Inflammatory macrophage treated with lipopolysaccharide for 1 hour (primary cell): ENCODE measurements around the gene NAPEPLD.
"Not testable (repeated sequence)": the region's sequence is repeated elsewhere in the genome, so short reads cannot be mapped to it uniquely, and the experiment has no call there.

ENCODE experiments used
- DNase-seq, 2 donors: peaks; one replicate each; pipeline ENCODE4 v3.0.0-alpha.2; 2020 to 2022

The NAPEPLD gene

DNA sequence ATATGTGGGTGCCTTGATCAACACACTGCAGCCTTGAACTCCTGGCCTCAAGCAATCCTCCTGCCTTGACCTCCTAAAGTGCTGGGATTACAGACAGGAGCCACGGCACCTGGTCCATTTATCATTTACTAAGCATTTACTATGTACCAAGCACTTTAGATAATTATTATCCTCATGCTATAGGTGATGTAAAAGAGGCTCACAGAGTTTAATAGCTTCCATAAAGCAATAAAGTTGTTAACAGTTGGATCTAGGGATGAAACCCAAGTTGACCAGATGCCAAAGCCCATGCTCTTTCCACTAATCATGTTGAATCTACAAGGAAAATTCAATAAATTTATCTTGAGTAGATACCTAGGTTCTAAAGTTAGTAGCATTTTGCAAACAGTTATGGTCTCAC, 5.0 kb downstream of the NAPEPLD start:
- DNase-seq = no peak

- no peak for DNase-seq
These were observed 6.4 kb downstream of the NAPEPLD start for GRCh38 chr7:103142494-103142893.

GRCh38 chr7:103141753-103142404, 7.0 kb downstream of the NAPEPLD start:
- no peak for DNase-seq

GRCh38 chr7:103140685-103141084, 8.2 kb downstream of the NAPEPLD start:
- DNase-seq = no peak

DNA sequence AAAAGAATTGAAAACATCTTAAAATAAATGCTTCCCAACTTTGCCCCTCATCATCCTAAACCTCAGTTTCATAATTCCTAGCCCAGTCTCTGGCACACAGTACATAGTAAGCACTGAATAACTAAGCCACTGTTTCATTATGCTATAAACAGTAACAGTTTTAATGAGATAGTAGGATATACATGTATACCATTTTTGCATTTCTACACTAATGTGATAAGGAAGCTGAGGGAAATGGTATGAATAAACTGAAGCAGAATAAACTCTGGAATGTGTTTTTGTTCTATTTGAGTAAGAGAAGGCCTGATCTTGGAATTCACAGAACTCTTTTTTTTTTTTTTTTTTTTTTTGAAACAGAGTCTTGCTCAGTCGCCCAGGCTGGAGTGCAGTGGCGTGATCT, 8.8 kb downstream of the NAPEPLD start:
- no peak for DNase-seq

- DNase-seq = no peak
These were observed 13.9 kb downstream of the NAPEPLD start for GRCh38 chr7:103134836-103135554.

- DNase-seq = no peak
These were observed 15.8 kb downstream of the NAPEPLD start for GRCh38 chr7:103132995-103133688.

DNA sequence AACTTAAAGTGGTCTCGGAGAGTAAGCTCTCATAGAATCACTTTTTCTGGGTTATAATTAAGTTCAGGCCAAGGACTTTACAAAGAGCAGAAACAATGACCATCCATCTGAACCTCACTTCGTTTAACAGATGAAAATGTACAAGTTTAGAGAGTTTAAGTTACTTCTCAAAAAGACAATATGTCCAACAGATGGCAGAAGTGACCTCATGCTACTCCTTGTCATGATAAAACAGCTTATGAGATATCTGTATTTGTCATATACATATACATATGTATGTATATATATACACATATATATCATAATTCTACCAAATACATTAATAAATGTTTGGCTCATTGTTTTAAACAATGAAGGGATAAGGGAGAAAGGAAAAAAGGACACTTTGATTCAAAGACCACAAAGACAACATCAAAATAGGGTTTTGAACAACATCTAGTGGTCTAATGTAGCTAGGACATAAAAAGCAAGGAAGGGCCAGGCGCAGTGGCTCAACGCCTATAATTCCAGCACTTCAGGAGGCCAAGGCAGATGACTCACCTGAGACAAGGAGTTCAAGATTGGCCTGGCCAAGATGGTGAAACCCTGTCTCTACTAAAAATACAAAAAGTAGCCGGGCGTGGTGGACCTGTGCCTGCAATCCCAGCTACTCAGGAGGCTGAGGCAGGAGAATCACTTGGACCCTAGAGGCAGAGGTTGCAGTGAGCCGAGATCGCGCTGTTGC, 17.8 kb downstream of the NAPEPLD start:
- no peak for DNase-seq

GRCh38 chr7:103129702-103130549, 19.0 kb downstream of the NAPEPLD start:
- DNase-seq = no peak

GRCh38 chr7:103127006-103127405, 21.9 kb downstream of the NAPEPLD start:
- DNase-seq = no peak

- no peak for DNase-seq
These were observed 24.4 kb downstream of the NAPEPLD start for GRCh38 chr7:103124429-103124979.

GRCh38 chr7:103123529-103123928, 25.4 kb downstream of the NAPEPLD start:
- peak in 1 of 2 donors; percentile 3 for DNase-seq

DNA sequence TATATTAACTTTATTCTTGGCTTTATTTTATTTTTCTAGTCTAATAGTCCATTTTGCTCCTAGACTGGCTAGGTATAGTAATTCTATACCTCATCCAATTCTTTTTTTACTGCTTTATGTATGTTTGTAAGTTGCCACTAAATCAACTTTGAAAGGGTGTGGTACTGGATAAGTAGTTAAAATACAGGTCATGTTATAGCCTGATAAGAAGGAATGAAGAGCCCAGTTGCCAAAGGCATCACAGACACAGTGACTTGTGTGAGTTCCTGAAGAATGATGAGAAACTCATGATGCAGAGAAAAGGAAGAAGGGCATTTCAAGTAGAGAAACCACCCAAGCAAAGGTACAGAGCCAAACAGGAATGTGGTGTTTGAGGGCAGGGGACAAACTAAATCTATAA, 27.3 kb downstream of the NAPEPLD start:
- no peak for DNase-seq

DNA sequence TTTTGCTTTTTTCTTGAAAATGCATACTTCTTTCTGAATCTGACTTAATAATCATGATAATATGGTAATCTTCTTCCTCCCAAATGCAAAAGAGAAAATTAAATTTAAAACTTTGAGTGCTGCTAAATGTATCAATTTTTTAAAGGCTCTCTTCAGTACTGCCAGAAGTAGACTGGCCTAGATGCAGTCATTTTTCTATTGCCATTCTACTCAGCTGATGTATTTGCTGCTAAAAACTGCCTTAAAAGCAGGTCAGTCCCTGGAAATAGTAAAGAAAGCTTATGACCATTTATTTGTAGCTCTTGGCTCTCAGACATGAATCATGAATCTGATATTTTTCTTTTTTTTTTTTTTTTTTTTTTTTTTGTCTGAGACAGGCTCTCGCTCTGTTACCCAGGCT, 28.5 kb downstream of the NAPEPLD start:
- DNase-seq = no peak

DNA sequence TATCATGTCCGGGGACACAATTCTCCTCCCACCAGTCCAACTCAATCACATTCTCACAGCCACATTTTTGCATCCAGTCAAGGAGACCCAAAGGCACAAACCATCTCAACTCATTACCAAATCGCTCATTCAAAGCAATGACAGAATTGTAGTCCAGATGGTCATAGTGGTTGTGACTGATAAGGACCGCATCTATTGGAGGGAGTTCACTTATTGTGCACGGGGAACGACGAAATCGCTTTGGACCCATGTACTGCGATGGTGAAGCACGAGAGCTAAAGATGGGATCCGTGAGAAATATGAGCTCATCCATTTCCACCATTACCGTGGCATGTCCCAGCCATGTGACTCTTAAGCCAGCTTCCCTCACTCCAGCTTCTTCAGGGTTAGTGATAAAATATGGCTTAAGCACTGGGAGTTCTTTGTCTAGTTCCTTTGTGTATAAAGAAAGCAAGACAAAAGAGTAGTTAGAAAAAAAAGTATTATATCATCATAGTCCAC, 29.1 kb downstream of the NAPEPLD start:
- DNase-seq = no peak

- DNase-seq = no peak
These were observed 31.4 kb downstream of the NAPEPLD start for GRCh38 chr7:103117465-103117864.

GRCh38 chr7:103116991-103117390, 31.9 kb downstream of the NAPEPLD start:
- DNase-seq = no peak

GRCh38 chr7:103116511-103116910, 32.4 kb downstream of the NAPEPLD start:
- DNase-seq = no peak

DNA sequence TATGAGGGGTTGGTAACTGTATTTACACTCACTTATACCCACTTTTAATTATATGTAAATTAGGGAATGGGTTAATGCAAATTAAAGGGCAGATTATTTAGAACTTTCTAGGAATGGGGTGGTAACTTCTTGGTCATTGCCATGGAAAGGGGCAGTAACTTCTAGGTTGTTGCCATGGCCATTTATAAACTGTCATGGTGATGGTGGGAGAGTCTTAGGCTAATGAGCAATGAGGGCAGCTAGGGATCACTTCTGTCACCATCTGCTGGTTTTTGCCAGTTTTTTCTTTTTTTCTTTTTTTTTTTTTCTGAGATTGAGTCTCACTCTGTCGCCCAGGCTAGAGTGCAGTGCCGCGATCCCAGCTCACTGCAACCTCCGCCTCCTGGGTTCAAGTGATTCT, 33.1 kb downstream of the NAPEPLD start:
- DNase-seq = no peak

DNA sequence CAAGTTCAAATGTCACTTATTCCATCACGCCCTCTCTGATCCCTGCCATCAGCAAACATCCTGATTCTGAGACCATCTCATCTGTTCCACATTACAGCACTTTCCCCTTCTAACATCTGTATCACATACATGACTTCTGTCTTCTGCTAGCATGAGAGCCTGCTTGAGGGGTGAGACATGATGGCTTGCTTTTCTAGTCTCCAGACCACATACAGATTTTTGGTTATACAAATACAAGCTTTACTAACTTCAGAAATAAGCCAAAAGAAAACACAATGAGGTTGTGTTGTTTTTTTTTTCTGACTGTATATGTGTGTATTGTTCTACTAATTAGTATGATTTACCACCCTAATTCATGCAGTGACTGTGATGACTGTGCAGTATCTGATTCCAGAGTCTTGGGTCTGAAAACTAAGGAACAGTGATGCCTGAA, 34.3 kb downstream of the NAPEPLD start:
- no peak for DNase-seq

- DNase-seq = no peak
These were observed 35.7 kb downstream of the NAPEPLD start for GRCh38 chr7:103113164-103113563.

DNA sequence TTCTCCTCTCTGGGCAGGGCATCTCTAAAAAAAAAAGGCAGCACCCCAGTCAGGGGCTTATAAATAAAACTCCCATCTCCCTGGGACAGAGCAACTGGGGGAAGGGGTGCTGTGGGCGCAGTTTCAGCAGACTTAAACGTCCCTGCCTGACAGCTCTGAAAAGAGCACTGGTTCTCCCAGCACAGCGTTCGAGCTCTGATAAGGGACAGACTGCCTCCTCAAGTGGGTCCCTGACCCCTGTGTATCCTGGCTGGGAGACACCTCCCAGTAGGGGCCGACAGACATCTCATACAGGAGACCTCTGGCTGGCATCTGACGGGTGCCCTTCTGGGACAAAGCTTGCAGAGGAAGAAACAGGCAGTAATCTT, 42.2 kb downstream of the NAPEPLD start:
- not testable (repeated sequence) for DNase-seq
